Measurements from ENCODE around the gene ZNF653.
A peak's percentile ranks its signal among the peaks of the same experiment; 100 is the strongest.

The ZNF653 gene

GRCh38 chr19:11451327-11451870 lies 54.2 kb downstream of the ZNF653 start:
- DNase-seq (ENCODE audit: low spot score): no peak

DNA sequence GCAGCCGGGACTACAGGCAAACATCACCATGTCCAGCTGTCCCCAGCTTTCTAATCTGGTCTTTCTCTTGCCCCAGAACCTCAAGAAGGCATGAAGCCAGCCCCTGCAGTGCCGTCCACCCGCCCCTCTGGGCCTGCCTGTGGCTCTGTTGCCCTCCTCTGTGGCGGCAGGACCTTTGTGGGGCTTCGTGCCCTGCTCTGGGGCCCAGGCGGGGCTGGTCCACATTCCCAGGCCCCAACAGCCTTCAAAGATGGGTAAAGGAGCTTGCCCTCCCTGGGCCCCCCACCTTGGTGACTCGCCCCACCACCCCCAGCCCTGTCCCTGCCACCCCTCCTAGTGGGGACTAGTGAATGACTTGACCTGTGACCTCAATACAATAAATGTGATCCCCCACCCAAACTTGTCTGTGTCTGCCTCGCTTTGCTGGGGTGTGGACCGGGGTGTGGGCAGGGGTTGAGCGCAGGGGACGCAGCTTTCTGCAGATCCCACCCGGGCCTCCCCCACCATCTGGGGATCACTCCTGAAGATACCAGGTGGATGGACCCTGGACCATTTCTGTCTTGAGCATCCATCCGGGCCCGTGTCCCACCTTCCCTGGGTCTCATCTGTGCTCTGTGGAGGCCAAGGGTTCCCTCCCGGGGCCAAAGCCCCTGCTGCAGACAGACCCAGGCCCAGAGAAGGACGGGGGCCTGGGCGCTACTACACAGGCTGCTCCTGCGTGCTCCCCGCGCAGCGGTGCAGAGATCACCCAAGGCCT lies 54.9 kb downstream of the ZNF653 start:
- no peak for DNase-seq (ENCODE audit: low spot score)
- TF ChIP-seq CTCF (IDR thresholded peaks at IDR 0.05; ENCODE audit: extremely low read depth, missing control alignments): no peak

More at GRCh38 chr19:11451327-11451870, 54.2 kb downstream of the ZNF653 start:
- no peak for TF ChIP-seq CTCF (IDR thresholded peaks at IDR 0.05; ENCODE audit: extremely low read depth, missing control alignments)

GRCh38 chr19:11448923-11449554 lies 56.6 kb downstream of the ZNF653 start:
- TF ChIP-seq CTCF (IDR thresholded peaks at IDR 0.05; ENCODE audit: extremely low read depth, missing control alignments): no peak
- no peak for DNase-seq (ENCODE audit: low spot score)

GRCh38 chr19:11448410-11448809 lies 57.2 kb downstream of the ZNF653 start:
- TF ChIP-seq CTCF (IDR thresholded peaks at IDR 0.05; ENCODE audit: extremely low read depth, missing control alignments): no peak
- DNase-seq (ENCODE audit: low spot score): no peak

DNA sequence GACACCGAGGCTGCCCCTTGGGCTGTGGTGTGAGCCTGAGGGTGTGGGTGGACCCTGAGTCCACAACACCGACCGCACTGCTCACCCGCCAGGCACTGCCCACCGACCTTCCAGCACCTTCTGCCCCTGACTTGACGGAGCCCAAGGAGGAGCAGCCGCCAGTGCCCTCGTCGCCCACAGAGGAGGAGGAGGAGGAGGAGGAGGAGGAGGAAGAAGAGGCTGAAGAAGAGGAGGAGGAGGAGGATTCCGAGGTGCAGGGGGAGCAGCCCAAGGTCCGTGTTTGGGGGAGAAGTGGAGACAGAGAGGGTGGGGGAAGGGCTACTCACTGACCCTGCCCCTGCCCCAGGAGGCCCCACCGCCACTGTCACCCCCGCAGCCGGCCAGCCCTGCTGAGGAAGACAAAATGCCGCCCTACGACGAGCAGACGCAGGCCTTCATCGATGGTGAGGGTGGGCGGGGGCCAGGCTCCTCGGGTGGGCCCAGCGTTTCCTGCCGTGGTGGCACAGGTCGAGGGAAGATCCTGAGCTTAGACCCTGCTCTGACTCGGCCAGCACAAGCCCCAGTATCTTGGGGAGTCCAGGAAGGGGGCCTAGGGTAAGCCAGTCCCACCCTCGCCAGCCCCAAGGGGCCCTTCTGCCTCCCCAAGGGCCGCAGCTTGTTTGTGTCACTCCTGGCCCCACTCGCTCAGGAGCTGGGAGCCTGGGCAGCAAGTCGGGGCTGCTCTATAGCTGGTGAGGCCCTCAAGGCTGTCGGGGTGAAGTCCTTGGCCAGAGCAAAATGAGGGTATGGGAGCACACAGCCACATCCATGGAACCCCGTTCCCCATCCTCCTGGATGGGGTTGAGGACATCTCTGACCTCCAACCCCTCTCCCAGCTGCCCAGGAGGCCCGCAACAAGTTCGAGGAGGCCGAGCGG lies 58.0 kb downstream of the ZNF653 start:
- TF ChIP-seq CTCF (IDR thresholded peaks at IDR 0.05; ENCODE audit: extremely low read depth, missing control alignments): no peak
- DNase-seq (ENCODE audit: low spot score): no peak

GRCh38 chr19:11446652-11447301 lies 58.9 kb downstream of the ZNF653 start:
- DNase-seq (ENCODE audit: low spot score): peak; percentile 79
- peak; percentile 81 for TF ChIP-seq CTCF (IDR thresholded peaks at IDR 0.05; ENCODE audit: extremely low read depth, missing control alignments)
